GM12878 (cell line): ENCODE measurements around the gene DSE. TPM values are rescaled to one million over a fixed set of nuclear protein-coding genes. Genes with fewer than 3 reads are reported as not detected.

Source experiments
- ATAC-seq: fragments of 200-7000 bp; cut with Tn5 transposase; 3 replicates; pipeline ENCODE4 v1.9.1; 2020; ENCODE audit warnings: mild to moderate bottlenecking, moderate library complexity
- BruUV-seq: library from RNA; stranded (reverse); fragments of 400-500 nt; replicated peaks from 2 replicates; lab custom pipeline; 2021; lab: Mats Ljungman, UMichigan
- CTCF ChIA-PET: fragments of 300-600 bp; sonication (Branson Sonifier 250); formaldehyde crosslinking; extraction: SDS; loops from one replicate; lab custom pipeline; 2021; ENCODE audit warnings: inconsistent platforms; lab: Yijun Ruan, JAX
- POLR2A ChIA-PET: fragments of 350-600 bp; formaldehyde crosslinking; extraction: SDS; loops from one replicate; lab custom pipeline; 2021; ENCODE audit warnings: inconsistent platforms; lab: Charles Lee
- RAD21 ChIA-PET: fragments of 300-600 bp; sonication (Branson Sonifier 250); formaldehyde crosslinking; loops from one replicate; lab custom pipeline; 2023; ENCODE audit warnings: antibody characterized with exemption; ENCODE audit not compliant: unreplicated experiment; lab: Charles Lee
- SMC1A ChIA-PET: fragments of 300-600 bp; sonication (Branson Sonifier 250); formaldehyde crosslinking; loops from one replicate; lab custom pipeline; 2023; ENCODE audit not compliant: unreplicated experiment, uncharacterized antibody; lab: Charles Lee
- DNase-seq: peaks from one replicate; pipeline ENCODE4 v3.0.0-alpha.2; 2011; ENCODE audit warnings: low read depth, low spot score
- FAIRE-seq: peaks from 3 replicates; lab custom pipeline; 2011; peaks lifted over from hg19 to GRCh38; lab: Jason Lieb, UNC
- H2AFZ ChIP-seq: 2 replicates; pipeline ENCODE4 v1.6.0; 2011; ENCODE audit warnings: low read depth, low read length, control low read depth; ENCODE audit not compliant: control insufficient read depth
- H3K27ac ChIP-seq: 2 replicates; pipeline ENCODE4 v1.5.1; 2011; ENCODE audit warnings: control low read depth; ENCODE audit not compliant: control insufficient read depth, insufficient read depth
- H3K27me3 ChIP-seq, 2 experiments: replicated peaks in 1 of 2; 2 replicates each; pipeline versions ENCODE4 v1.6.0 to v1.6.1; 2011; ENCODE audit warnings: low read length in 1 of 2; ENCODE audit not compliant: control insufficient read depth in 2 of 2, insufficient read depth in 2 of 2
- H3K36me3 ChIP-seq, 2 experiments: 2 replicates each; pipeline ENCODE4 v1.5.1; 2011; ENCODE audit warnings: low read length in 1 of 2; ENCODE audit not compliant: control insufficient read depth in 2 of 2, insufficient read depth in 2 of 2
- H3K4me1 ChIP-seq: 2 replicates; pipeline ENCODE4 v1.6.1; 2011; ENCODE audit warnings: mild to moderate bottlenecking, low read length, moderate library complexity, mixed read lengths; ENCODE audit not compliant: control insufficient read depth, insufficient read depth
- H3K4me2 ChIP-seq: 2 replicates; pipeline ENCODE4 v1.6.0; 2011; ENCODE audit warnings: control low read depth; ENCODE audit not compliant: control insufficient read depth, insufficient read depth
- H3K4me3 ChIP-seq: fragments of 200-600 bp; sonication (generic); 2 replicates; pipeline ENCODE4 v1.5.1; 2016
- H3K79me2 ChIP-seq: 2 replicates; pipeline ENCODE4 v1.6.0; 2011; ENCODE audit warnings: low read length; ENCODE audit not compliant: control insufficient read depth, insufficient read depth
- H3K9ac ChIP-seq: 2 replicates; pipeline ENCODE4 v1.8.0; 2011; ENCODE audit warnings: low read length, control low read depth, mixed read lengths; ENCODE audit not compliant: control insufficient read depth, insufficient read depth
- H3K9me3 ChIP-seq: replicated peaks from 3 replicates; pipeline ENCODE4 v1.5.1; 2011; ENCODE audit warnings: mild to moderate bottlenecking, low read length; ENCODE audit not compliant: control insufficient read depth, insufficient read depth
- H4K20me1 ChIP-seq: 2 replicates; pipeline ENCODE4 v1.6.0; 2011; ENCODE audit not compliant: control insufficient read depth, insufficient read depth
- POLR2AphosphoS2 ChIP-seq: IDR thresholded peaks from 2 replicates; pipeline ENCODE4 v1.6.1; 2011; ENCODE audit warnings: low read depth, mild to moderate bottlenecking, low read length, improper control_type of control experiment, moderate library complexity
- RAD21 ChIP-seq: IDR thresholded peaks from 2 replicates; pipeline ENCODE4 v1.6.1; 2011; ENCODE audit warnings: mild to moderate bottlenecking, low read depth, low read length, moderate library complexity; ENCODE audit not compliant: insufficient read depth
- RUNX3 ChIP-seq: IDR thresholded peaks from 2 replicates; pipeline ENCODE4 v1.6.1; 2012; ENCODE audit warnings: low read length, inconsistent platforms
- SMC3 ChIP-seq: IDR thresholded peaks from 2 replicates; pipeline ENCODE4 v1.6.1; 2011; ENCODE audit warnings: low read length, improper control_type of control experiment, borderline replicate concordance
- TCF7 ChIP-seq: IDR thresholded peaks from 2 replicates; pipeline ENCODE4 v1.6.1; 2014; ENCODE audit warnings: antibody characterized with exemption, borderline replicate concordance
- WGBS: methylation state at CpG from one replicate; pipeline ENCODE4 v1.1.6; 2016; ENCODE audit warnings: low lambda C conversion rate; ENCODE audit not compliant: insufficient replicate concordance, insufficient coverage; ENCODE audit errors: missing lambda C conversion rate; 5-methylcytosine and 5-hydroxymethylcytosine counted together
- in situ Hi-C: fragments of 300-500 bp; cut with MboI; formaldehyde crosslinking; loops from 9 replicates; pipeline ENCODE4 v1.14.3; 2018; ENCODE audit warnings: mixed read lengths
- intact Hi-C: fragments of 100-400 bp; cut with micrococcal nuclease; formaldehyde crosslinking; loops from one replicate; pipeline ENCODE4 v1.14.2; 2022; ENCODE audit not compliant: unreplicated experiment
- polyA plus RNA-seq, 11 experiments: library from polyadenylated mRNA; depleted of rRNA in 4 of 11; unstranded in 6 of 11; stranded (reverse) in 5 of 11; fragments of >200 nt; fragmentation: Nextera tagmentation in 4 of 11; fragmentation: Illumina TruSeq in 1 of 11; extraction: Ambion mirVana in 4 of 11; extraction: Trizol in 1 of 11; gene quantifications; 1 replicate in 1 of 11; 2 replicates in 10 of 11; pipeline versions ENCODE4 v1.2.1 to v1.2.3, GENCODE V29; 2011 to 2016; ENCODE audit warnings: inconsistent platforms in 2 of 11, missing spikeins in 2 of 11, low read depth in 1 of 11
- total RNA-seq, 4 experiments: library from RNA; depleted of rRNA in 3 of 4; stranded (reverse); fragments of >200 nt in 3 of 4; fragmentation: Illumina TruSeq in 1 of 4; extraction: Trizol in 1 of 4; gene quantifications; 2 replicates each; pipeline versions ENCODE4 v1.2.1 to v1.2.3, GENCODE V29; 2013 to 2021
- TF ChIP-seq, protein P1 (sequence below), 3 experiments: IDR thresholded peaks in 2 of 3; conservative IDR thresholded peaks in 1 of 3; 2 replicates each; pipeline ENCODE4 v1.5.1; 2011; ENCODE audit warnings: low read depth in 3 of 3, low read length in 3 of 3, mild to moderate bottlenecking in 3 of 3, control low read depth in 2 of 3, moderate library complexity in 2 of 3, inconsistent platforms in 1 of 3, mixed read lengths in 1 of 3; ENCODE audit not compliant: control insufficient read depth in 2 of 3, insufficient read depth in 1 of 3; ENCODE audit errors: extremely low read depth in 1 of 3
- TF ChIP-seq, protein P2 (sequence below): fragments of 450-650 bp; IDR thresholded peaks from 2 replicates; pipeline ENCODE4 v1.6.1; 2018; ENCODE audit warnings: mild to moderate bottlenecking, low read depth, moderate library complexity; ENCODE audit not compliant: partially characterized antibody

DSE gene
- total and polyA plus RNA-seq, 10 of the 15 experiments (the other 5 are each of a cell fraction or from before 2014, with no cell fraction given): 12.6 to 76.4 (median 43.0) TPM

DNA sequence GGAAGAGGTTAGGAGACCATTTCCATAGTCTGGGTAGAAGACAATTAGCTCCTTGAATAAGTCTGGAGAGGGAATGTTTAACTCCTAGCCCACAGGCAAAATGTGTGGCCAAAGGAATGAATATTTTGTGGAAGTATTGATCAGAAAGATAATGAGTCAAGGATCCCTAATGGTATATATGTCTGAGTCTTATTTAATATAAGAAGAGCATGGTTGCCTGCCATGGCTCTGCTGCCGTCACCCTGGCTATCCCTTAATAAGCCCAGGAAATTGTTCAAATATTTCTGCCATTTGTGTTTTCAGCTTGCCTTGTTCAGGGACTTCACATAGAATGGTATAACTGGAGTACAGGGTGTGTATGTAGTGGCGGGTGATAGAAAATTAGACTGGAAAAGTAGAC, 72.4 kb downstream of the DSE start (continued):
- TF ChIP-seq, protein P1, sequence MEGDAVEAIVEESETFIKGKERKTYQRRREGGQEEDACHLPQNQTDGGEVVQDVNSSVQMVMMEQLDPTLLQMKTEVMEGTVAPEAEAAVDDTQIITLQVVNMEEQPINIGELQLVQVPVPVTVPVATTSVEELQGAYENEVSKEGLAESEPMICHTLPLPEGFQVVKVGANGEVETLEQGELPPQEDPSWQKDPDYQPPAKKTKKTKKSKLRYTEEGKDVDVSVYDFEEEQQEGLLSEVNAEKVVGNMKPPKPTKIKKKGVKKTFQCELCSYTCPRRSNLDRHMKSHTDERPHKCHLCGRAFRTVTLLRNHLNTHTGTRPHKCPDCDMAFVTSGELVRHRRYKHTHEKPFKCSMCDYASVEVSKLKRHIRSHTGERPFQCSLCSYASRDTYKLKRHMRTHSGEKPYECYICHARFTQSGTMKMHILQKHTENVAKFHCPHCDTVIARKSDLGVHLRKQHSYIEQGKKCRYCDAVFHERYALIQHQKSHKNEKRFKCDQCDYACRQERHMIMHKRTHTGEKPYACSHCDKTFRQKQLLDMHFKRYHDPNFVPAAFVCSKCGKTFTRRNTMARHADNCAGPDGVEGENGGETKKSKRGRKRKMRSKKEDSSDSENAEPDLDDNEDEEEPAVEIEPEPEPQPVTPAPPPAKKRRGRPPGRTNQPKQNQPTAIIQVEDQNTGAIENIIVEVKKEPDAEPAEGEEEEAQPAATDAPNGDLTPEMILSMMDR (IDR thresholded peaks at IDR 0.05 in 2 of 3, conservative IDR thresholded peaks at IDR 0.05 in 1 of 3; ENCODE audit: control insufficient read depth in 2 of 3, extremely low read depth in 1 of 3, insufficient read depth in 1 of 3, low read depth in 3 of 3, low read length in 3 of 3): no peak
- no peak for TF ChIP-seq POLR2AphosphoS2

DNA sequence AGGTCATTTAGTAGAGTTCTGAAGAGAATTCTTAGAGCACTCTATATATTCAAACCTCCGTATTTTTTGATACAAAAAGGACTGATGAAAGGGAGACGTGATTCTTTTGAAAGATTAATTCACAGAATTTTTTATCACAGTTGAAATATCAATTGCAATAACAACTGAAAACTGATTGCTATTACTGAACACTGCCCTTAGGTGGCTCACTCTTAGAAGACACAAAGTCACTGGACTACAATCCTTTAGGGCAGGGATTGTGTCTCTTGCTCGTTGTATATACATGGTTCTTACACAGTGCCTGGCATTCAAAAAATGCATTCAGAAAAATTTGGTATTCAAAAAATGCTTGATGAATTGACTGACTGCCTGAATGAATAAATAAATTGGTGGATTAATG, 73.3 kb downstream of the DSE start:
- Histone ChIP-seq H3K4me2 (no peak overlapping the region), H4K20me1 (no peaks in the 10 kb centered on the region), H2AFZ (no peak overlapping the region), H3K36me3 (no peaks in the 10 kb centered on the region), H3K79me2 (no peaks in the 10 kb centered on the region), H3K27me3 (no peaks in the 10 kb centered on the region), H3K4me1 (no peaks in the 10 kb centered on the region), H3K9me3 (no peaks in the 10 kb centered on the region), H3K27ac (no peak overlapping the region), H3K9ac (no peak overlapping the region), H3K4me3 (no peak overlapping the region)
- ChIA-PET RAD21 (interaction anchor here (1.0 to 7.3 kb wide), 6 partner anchors 23 to 156 kb away, joined by 3 to 54 read pairs (median 4); no protein-coding TSS in a partner anchor), POLR2A (no interaction called here), CTCF (interaction anchor here (0.7 to 2.8 kb wide), 17 partner anchors 17 to 226 kb away, joined by 3 to 9 read pairs (median 4); no protein-coding TSS in a partner anchor), SMC1A (interaction anchor here (0.7 to 2.4 kb wide), 12 partner anchors 10 to 177 kb away, joined by 3 to 9 read pairs (median 4); no protein-coding TSS in a partner anchor)
- BruUV-seq: no TSS peak
- DNase-seq (no peak), FAIRE-seq (peak; percentile 49), ATAC-seq (peak; percentile 87)
- no peak for TF ChIP-seq RUNX3
- TF ChIP-seq, protein P1 (IDR thresholded peaks at IDR 0.05 in 2 of 3, conservative IDR thresholded peaks at IDR 0.05 in 1 of 3; ENCODE audit: control insufficient read depth in 2 of 3, extremely low read depth in 1 of 3, insufficient read depth in 1 of 3, low read depth in 3 of 3, low read length in 3 of 3): peak; percentile 59 to 68 (median 65)
- TF ChIP-seq, protein P2, sequence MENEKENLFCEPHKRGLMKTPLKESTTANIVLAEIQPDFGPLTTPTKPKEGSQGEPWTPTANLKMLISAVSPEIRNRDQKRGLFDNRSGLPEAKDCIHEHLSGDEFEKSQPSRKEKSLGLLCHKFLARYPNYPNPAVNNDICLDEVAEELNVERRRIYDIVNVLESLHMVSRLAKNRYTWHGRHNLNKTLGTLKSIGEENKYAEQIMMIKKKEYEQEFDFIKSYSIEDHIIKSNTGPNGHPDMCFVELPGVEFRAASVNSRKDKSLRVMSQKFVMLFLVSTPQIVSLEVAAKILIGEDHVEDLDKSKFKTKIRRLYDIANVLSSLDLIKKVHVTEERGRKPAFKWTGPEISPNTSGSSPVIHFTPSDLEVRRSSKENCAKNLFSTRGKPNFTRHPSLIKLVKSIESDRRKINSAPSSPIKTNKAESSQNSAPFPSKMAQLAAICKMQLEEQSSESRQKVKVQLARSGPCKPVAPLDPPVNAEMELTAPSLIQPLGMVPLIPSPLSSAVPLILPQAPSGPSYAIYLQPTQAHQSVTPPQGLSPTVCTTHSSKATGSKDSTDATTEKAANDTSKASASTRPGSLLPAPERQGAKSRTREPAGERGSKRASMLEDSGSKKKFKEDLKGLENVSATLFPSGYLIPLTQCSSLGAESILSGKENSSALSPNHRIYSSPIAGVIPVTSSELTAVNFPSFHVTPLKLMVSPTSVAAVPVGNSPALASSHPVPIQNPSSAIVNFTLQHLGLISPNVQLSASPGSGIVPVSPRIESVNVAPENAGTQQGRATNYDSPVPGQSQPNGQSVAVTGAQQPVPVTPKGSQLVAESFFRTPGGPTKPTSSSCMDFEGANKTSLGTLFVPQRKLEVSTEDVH: no peak
- TF ChIP-seq RAD21: peak; percentile 59
- 0 out of 2 replicates have a peak, but pooled peaks have one; percentile 5 for TF ChIP-seq TCF7
- TF ChIP-seq SMC3: peak; percentile 60; the same call in 1 of the 2 replicates
- intact Hi-C loops: loop anchor here (2.0 kb wide), 2 partner anchors 89 to 157 kb away; no protein-coding TSS in a partner anchor
- in situ Hi-C loops: no loop called here
- WGBS: 2% methylated on average over 3 of the region's 3 CpGs
